DND-41 (cell line): ENCODE results near the gene SCAI.
"Not testable (repeated sequence)": the region's sequence is repeated elsewhere in the genome, so short reads cannot be mapped to it uniquely, and the experiment has no call there.

Experiments
- ATAC-seq: fragments of 200-7000 bp; cut with Tn5 transposase; 3 replicates; pipeline ENCODE4 v1.9.1; 2021; ENCODE audit warnings: low read depth; ENCODE audit not compliant: insufficient read depth
- DNase-seq: peaks from one replicate; pipeline ENCODE4 v3.0.0-alpha.2; 2020
- H2AFZ ChIP-seq: 2 replicates; pipeline ENCODE4 v1.6.0; 2012; ENCODE audit warnings: low read depth, low read length
- H3K27ac ChIP-seq: 2 replicates; pipeline ENCODE4 v1.5.1; 2012; ENCODE audit warnings: low read length, inconsistent platforms
- H3K27me3 ChIP-seq: fragments of 200-600 bp; sonication (generic); 2 replicates; pipeline ENCODE4 v1.6.0; 2012; ENCODE audit warnings: low read length, mild to moderate bottlenecking, inconsistent platforms; ENCODE audit not compliant: insufficient read depth, poor library complexity
- H3K36me3 ChIP-seq: 2 replicates; pipeline ENCODE4 v1.5.1; 2012; ENCODE audit warnings: low read length, inconsistent platforms; ENCODE audit not compliant: insufficient read depth
- H3K4me1 ChIP-seq: 2 replicates; pipeline ENCODE4 v1.5.1; 2012; ENCODE audit warnings: mild to moderate bottlenecking, low read length; ENCODE audit not compliant: insufficient read depth
- H3K4me2 ChIP-seq: 2 replicates; pipeline ENCODE4 v1.6.0; 2012; ENCODE audit warnings: mild to moderate bottlenecking, moderate library complexity, low read length, inconsistent platforms; ENCODE audit not compliant: insufficient read depth
- H3K4me3 ChIP-seq, 2 experiments: fragments of 200-600 bp in 1 of 2; shearing (Covaris generic) in 1 of 2; 2 replicates each; pipeline ENCODE4 v1.5.1; 2012 to 2016; ENCODE audit warnings: inconsistent platforms in 2 of 2, low read length in 2 of 2, mild to moderate bottlenecking in 2 of 2, low read depth in 1 of 2, moderate library complexity in 1 of 2
- H3K79me2 ChIP-seq: 2 replicates; pipeline ENCODE4 v1.6.0; 2012; ENCODE audit warnings: low read length, inconsistent platforms; ENCODE audit not compliant: insufficient read depth
- H3K9ac ChIP-seq: 2 replicates; pipeline ENCODE4 v1.6.0; 2012; ENCODE audit warnings: low read depth, mild to moderate bottlenecking, inconsistent platforms, low read length, moderate library complexity
- H3K9me3 ChIP-seq: 2 replicates; pipeline ENCODE4 v1.5.1; 2012; ENCODE audit warnings: low read length, moderate library complexity, mild to moderate bottlenecking, inconsistent platforms; ENCODE audit not compliant: insufficient read depth, severe bottlenecking
- H4K20me1 ChIP-seq: 2 replicates; pipeline ENCODE4 v1.6.0; 2012; ENCODE audit warnings: low read length; ENCODE audit not compliant: insufficient read depth
- EZH2 ChIP-seq: IDR thresholded peaks from 3 replicates; pipeline ENCODE4 v1.6.1; 2012; ENCODE audit warnings: borderline replicate concordance, low read depth, mild to moderate bottlenecking, moderate library complexity, low read length, inconsistent platforms; ENCODE audit not compliant: severe bottlenecking
- TF ChIP-seq, protein P1 (sequence below): IDR thresholded peaks from 2 replicates; pipeline ENCODE4 v1.5.1; 2012; ENCODE audit warnings: borderline replicate concordance, low read length, moderate library complexity, mild to moderate bottlenecking; ENCODE audit not compliant: poor library complexity, severe bottlenecking; ENCODE audit errors: extremely low read depth

Gene SCAI

DNA sequence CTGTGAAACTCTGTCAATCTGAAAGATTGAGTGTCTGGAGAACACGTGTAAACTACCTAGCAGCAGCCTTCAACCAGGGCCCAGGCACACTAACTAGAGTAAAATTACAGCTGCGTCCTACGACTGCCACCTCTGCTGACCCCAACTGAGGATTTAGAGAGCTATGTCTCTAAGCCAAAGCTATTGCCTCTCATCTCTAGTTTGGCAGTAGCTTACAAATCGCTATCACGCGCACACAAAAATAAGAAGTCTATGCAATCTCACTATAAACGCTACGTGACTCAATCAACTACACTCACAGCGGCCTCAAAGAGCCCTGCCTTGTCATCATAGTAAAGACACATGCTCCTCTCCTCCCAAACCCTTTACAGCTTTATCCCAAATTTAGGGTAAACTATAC is 37.5 kb upstream of the SCAI start:
- Histone ChIP-seq H3K9ac (no peak overlapping the region), H4K20me1 (peaks cover 42% of the 10 kb centered on the region; the same call in 1 of the 2 replicates)
- no peak for ATAC-seq

DNA sequence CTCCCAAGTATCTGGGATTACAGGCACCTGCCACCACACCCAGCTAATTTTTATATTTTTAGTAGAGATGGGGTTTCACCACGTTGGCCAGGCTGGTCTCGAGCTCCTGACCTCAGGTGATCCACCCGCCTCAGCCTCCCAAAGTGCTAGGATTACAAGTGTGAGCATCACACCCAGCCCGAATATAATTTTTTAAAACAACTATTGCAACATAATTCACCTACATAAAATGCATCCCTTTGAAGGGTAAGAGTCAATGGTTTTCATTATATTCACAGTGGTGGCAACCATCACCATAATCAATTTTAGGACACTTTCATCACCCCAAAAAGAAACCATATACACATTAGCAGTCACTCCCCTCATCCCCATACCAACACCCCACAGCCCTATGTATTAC is 36.4 kb upstream of the SCAI start:
- H4K20me1 ChIP-seq: peaks cover 42% of the 10 kb centered on the region; the same call in 1 of the 2 replicates
- H3K36me3 ChIP-seq, H3K4me2 ChIP-seq, DNase-seq, ATAC-seq, H3K4me3 ChIP-seq, H3K9ac ChIP-seq, H3K9me3 ChIP-seq, H3K27me3 ChIP-seq, H3K4me1 ChIP-seq, H2AFZ ChIP-seq, H3K27ac ChIP-seq: not testable (repeated sequence)
- peaks cover 95% of the 10 kb centered on the region for H3K79me2 ChIP-seq

More for the DNA sequence above, 37.5 kb upstream of the SCAI start:
- Histone ChIP-seq H3K4me1 (no peaks in the 10 kb centered on the region; the same call in 1 of the 2 replicates), H3K27ac (no peak overlapping the region), H3K4me3 (no peak overlapping the region), H3K9me3 (no peaks in the 10 kb centered on the region), H3K4me2 (no peak overlapping the region), H3K36me3 (peaks cover 10% of the 10 kb centered on the region; the same call in 1 of the 2 replicates), H3K79me2 (peaks cover 97% of the 10 kb centered on the region), H2AFZ (no peak overlapping the region), H3K27me3 (no peaks in the 10 kb centered on the region)
- no peak for DNase-seq
- TF ChIP-seq, protein P1, sequence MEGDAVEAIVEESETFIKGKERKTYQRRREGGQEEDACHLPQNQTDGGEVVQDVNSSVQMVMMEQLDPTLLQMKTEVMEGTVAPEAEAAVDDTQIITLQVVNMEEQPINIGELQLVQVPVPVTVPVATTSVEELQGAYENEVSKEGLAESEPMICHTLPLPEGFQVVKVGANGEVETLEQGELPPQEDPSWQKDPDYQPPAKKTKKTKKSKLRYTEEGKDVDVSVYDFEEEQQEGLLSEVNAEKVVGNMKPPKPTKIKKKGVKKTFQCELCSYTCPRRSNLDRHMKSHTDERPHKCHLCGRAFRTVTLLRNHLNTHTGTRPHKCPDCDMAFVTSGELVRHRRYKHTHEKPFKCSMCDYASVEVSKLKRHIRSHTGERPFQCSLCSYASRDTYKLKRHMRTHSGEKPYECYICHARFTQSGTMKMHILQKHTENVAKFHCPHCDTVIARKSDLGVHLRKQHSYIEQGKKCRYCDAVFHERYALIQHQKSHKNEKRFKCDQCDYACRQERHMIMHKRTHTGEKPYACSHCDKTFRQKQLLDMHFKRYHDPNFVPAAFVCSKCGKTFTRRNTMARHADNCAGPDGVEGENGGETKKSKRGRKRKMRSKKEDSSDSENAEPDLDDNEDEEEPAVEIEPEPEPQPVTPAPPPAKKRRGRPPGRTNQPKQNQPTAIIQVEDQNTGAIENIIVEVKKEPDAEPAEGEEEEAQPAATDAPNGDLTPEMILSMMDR: no peak
- no peak for TF ChIP-seq EZH2

DNA sequence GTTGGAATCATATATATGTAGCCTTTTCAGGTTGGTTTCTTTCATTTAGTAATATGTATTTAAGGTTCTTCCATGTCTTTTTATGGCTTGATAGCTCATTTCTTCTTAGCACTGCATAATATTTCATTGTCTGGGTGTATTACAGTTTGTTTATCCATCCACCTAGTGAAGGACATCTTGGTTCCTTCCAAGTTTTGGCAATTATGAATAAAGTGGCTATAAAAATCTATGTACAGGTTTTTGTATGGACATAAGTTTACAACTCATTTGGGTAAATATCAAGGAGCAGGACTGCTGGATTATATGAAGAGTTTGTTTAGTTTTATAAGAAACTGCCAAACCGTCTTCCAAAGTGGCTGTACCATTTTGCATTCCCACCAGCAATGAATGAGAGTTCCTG is 34.6 kb upstream of the SCAI start:
- Histone ChIP-seq H3K79me2 (peaks cover 94% of the 10 kb centered on the region), H3K4me2 (no peak overlapping the region), H4K20me1 (peaks cover 36% of the 10 kb centered on the region; the same call in 1 of the 2 replicates), H3K9me3 (no peaks in the 10 kb centered on the region), H3K36me3 (peaks cover 4% of the 10 kb centered on the region; the same call in 1 of the 2 replicates), H3K4me3 (no peak overlapping the region), H2AFZ (no peak overlapping the region), H3K9ac (no peak overlapping the region), H3K27me3 (no peaks in the 10 kb centered on the region), H3K27ac (no peak overlapping the region), H3K4me1 (no peaks in the 10 kb centered on the region)
- ATAC-seq: no peak
- TF ChIP-seq, protein P1: no peak
- no peak for TF ChIP-seq EZH2
- DNase-seq: no peak

DNA sequence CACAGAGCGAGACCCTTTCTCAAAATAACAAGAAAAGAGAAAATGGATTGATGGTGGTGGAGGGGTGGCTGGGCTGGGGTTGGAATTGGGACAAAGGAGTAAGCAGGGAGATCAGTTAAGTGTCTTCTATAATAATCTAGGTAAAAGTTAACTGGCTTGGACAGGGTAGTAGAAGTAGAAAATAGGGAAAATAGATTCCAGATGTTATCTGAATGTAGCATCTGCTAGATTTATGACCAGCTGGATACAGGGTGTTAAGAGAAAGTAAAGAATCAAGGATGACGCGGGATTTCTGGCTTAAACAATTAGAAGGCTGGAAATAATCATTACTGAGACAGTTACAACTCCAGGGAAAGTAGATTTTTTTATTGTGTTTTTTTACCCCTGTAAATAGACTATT is 33.3 kb upstream of the SCAI start:
- Histone ChIP-seq H3K4me2 (no peak overlapping the region), H3K4me1 (no peaks in the 10 kb centered on the region), H3K4me3 (no peak overlapping the region), H4K20me1 (peaks cover 31% of the 10 kb centered on the region), H3K36me3 (peaks cover 5% of the 10 kb centered on the region; the same call in 1 of the 2 replicates), H2AFZ (no peak overlapping the region), H3K27ac (no peak overlapping the region), H3K9me3 (no peaks in the 10 kb centered on the region), H3K27me3 (no peaks in the 10 kb centered on the region), H3K79me2 (peaks cover 94% of the 10 kb centered on the region), H3K9ac (no peak overlapping the region)
- no peak for DNase-seq
- ATAC-seq: no peak
- no peak for TF ChIP-seq EZH2
- TF ChIP-seq, protein P1: no peak
